HG03457 (cell line): ENCODE data around the gene PHC3.
"Not testable (repeated sequence)": the region's sequence is repeated elsewhere in the genome, so short reads cannot be mapped to it uniquely, and the experiment has no call there.

Experiments
- ATAC-seq: cut with Tn5 transposase; IDR thresholded peaks from one replicate; pipeline ENCODE4 v1.9.1; 2021; ENCODE audit warnings: moderate number of reproducible peaks; ENCODE audit not compliant: unreplicated experiment

Gene PHC3

GRCh38 chr3:170180908-170181885 is at the start of gene PHC3:
PHC3 (minus strand) TSS chr3:170181733; CDS start chr3:170181715, 18 bp downstream.
- peak; percentile 69 for ATAC-seq

- ATAC-seq, result no peak
Observed at GRCh38 chr3:170228093-170228766, 46.7 kb upstream of the PHC3 start.

- no peak for ATAC-seq
Observed at GRCh38 chr3:170226426-170226960, 45.0 kb upstream of the PHC3 start.

- ATAC-seq, result no peak
Observed at GRCh38 chr3:170225166-170225565, 43.6 kb upstream of the PHC3 start.

GRCh38 chr3:170222647-170223541 is 41.4 kb upstream of the PHC3 start:
- peak; percentile 11 for ATAC-seq

- ATAC-seq, result peak; percentile 91
Observed at GRCh38 chr3:170221924-170222646, 40.6 kb upstream of the PHC3 start, which contains the start of gene PRKCI. PRKCI (plus strand) TSS chr3:170222424; CDS start chr3:170222670, 246 bp downstream.

GRCh38 chr3:170220871-170221270 is 39.3 kb upstream of the PHC3 start:
- ATAC-seq, result no peak

- ATAC-seq, result no peak
Observed at GRCh38 chr3:170219850-170220249, 38.3 kb upstream of the PHC3 start.

- ATAC-seq, result no peak
Observed at GRCh38 chr3:170211668-170212067, 30.1 kb upstream of the PHC3 start.

- no peak for ATAC-seq
Observed at GRCh38 chr3:170207717-170208116, 26.2 kb upstream of the PHC3 start.

- ATAC-seq, result not testable (repeated sequence)
Observed at GRCh38 chr3:170206164-170206762, 24.7 kb upstream of the PHC3 start.

GRCh38 chr3:170205302-170205701 is 23.8 kb upstream of the PHC3 start:
- no peak for ATAC-seq

- ATAC-seq, result no peak
Observed at GRCh38 chr3:170204509-170204908, 23.0 kb upstream of the PHC3 start.

- ATAC-seq, result no peak
Observed at GRCh38 chr3:170204023-170204472, 22.5 kb upstream of the PHC3 start.

- no peak for ATAC-seq
Observed at GRCh38 chr3:170203457-170203856, 21.9 kb upstream of the PHC3 start.

GRCh38 chr3:170201527-170201926 is 20.0 kb upstream of the PHC3 start:
- ATAC-seq, result no peak

GRCh38 chr3:170200987-170201386 is 19.5 kb upstream of the PHC3 start:
- no peak for ATAC-seq

- ATAC-seq, result no peak
Observed at GRCh38 chr3:170196833-170197232, 15.3 kb upstream of the PHC3 start.

- not testable (repeated sequence) for ATAC-seq
Observed at GRCh38 chr3:170195759-170196158, 14.2 kb upstream of the PHC3 start.
